Activated naive CD4-positive, alpha-beta T cell treated with anti-CD3 and anti-CD28 coated beads, Interleukin-2, amount 50 U/mL, for 16 hours (primary cell): Measurements from ENCODE around the gene PSMA7.

Source experiments
- DNase-seq: peaks from one replicate; pipeline ENCODE4 v3.0.0-alpha.2; 2020

The PSMA7 gene

GRCh38 chr20:62135573-62136266, 7.5 kb downstream of the PSMA7 start:
- DNase-seq, result no peak

GRCh38 chr20:62134735-62135231, 8.4 kb downstream of the PSMA7 start:
- DNase-seq, result no peak

- no peak for DNase-seq
Measured at GRCh38 chr20:62133864-62134263, 9.3 kb downstream of the PSMA7 start.

- no peak for DNase-seq
Measured at GRCh38 chr20:62133051-62133845, 9.9 kb downstream of the PSMA7 start.

GRCh38 chr20:62132421-62132820, 10.8 kb downstream of the PSMA7 start:
- no peak for DNase-seq

- DNase-seq, result no peak
Measured at GRCh38 chr20:62131560-62132320, 11.5 kb downstream of the PSMA7 start.

- DNase-seq, result no peak
Measured at GRCh38 chr20:62129731-62130531, 13.3 kb downstream of the PSMA7 start.

GRCh38 chr20:62128502-62128901, 14.7 kb downstream of the PSMA7 start:
- no peak for DNase-seq

GRCh38 chr20:62127799-62128198, 15.4 kb downstream of the PSMA7 start:
- DNase-seq, result no peak

- no peak for DNase-seq
Measured at GRCh38 chr20:62126141-62126540, 17.1 kb downstream of the PSMA7 start.

- no peak for DNase-seq
Measured at GRCh38 chr20:62123450-62124118, 19.6 kb downstream of the PSMA7 start.

GRCh38 chr20:62122654-62123449, 20.3 kb downstream of the PSMA7 start:
- peak; percentile 49 for DNase-seq

GRCh38 chr20:62121776-62122653, 21.2 kb downstream of the PSMA7 start, which contains the start of gene LSM14B:
Gene LSM14B, plus strand, starts transcription at chr20:62122475. Its CDS starts 192 bp downstream, at chr20:62122667.
- peak; percentile 98 for DNase-seq

- DNase-seq, result no peak
Measured at GRCh38 chr20:62120990-62121775, 22.0 kb downstream of the PSMA7 start.

GRCh38 chr20:62120365-62120762, 22.8 kb downstream of the PSMA7 start:
- no peak for DNase-seq

- DNase-seq, result no peak
Measured at GRCh38 chr20:62119591-62120364, 23.4 kb downstream of the PSMA7 start.

- no peak for DNase-seq
Measured at GRCh38 chr20:62119115-62119514, 24.1 kb downstream of the PSMA7 start.
